SK-N-MC (cell line): ENCODE data around the gene NT5DC1.

Experiments used
- EZH2 ChIP-seq: fragments of 200-600 bp; sonication (generic); IDR thresholded peaks from one replicate; pipeline ENCODE4 v1.6.1; 2017; ENCODE audit warnings: antibody characterized with exemption
- POLR2AphosphoS5 ChIP-seq: IDR thresholded peaks from 2 replicates; pipeline ENCODE4 v1.6.1; 2012; ENCODE audit warnings: mild to moderate bottlenecking, low read depth, low read length, borderline replicate concordance

GRCh38 chr6:116206231-116206903, 105.7 kb downstream of the NT5DC1 start:
- TF ChIP-seq EZH2 (no peak), POLR2AphosphoS5 (no peak)
